Measurements from ENCODE around the gene ENTPD8. TPM values are rescaled to one million over a fixed set of nuclear protein-coding genes. Genes with fewer than 3 reads are reported as not detected.
A peak's percentile ranks its signal among the peaks of the same experiment; 100 is the strongest.

The ENTPD8 gene
- total and polyA plus RNA-seq, 2 donors (not counting 1 experiment from before 2014, with no cell fraction given), result not detected

DNA sequence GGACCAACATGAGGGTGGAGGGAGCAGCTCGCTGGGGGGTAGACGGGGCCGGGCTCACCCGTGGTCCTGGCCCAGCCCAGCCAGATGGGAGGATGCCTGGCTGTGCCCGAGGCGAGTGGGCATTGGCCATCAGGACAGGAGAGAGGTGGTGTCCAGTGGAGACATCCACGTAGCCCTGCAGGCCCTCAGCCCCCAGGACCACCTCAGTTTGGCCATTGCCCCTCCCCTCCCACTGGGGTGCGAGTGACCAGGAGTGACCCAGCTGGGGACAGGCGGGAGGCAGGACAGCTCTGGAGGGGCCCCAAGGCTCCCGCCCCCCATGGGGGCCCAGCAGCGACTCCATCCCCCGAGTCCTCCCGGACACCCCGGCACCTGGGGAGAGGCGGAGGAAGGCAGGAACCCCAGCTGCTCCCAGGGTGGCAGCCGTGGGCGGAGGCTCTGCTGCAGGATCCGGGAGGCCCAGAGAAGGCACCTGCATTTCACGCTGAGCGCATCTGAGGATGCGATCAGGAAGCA is 9.7 kb downstream of the ENTPD8 start:
- H4K20me1 ChIP-seq (ENCODE audit: control insufficient read depth, insufficient read depth, low read length, poor library complexity, severe bottlenecking), result no peaks in the 10 kb centered on the region
- H3K4me1 Mint-ChIP-seq, result peaks cover 10% of the 10 kb centered on the region
- CTCF ChIA-PET, result no interaction called here
- no peak overlapping the region for H3K4me3 ChIP-seq (ENCODE audit: control extremely low read depth in 1 of 5, extremely low read depth in 1 of 5, insufficient read depth in 1 of 5, low read depth in 2 of 5, low read length in 4 of 5)
- 56% methylated on average over 21 of the region's 21 CpGs for WGBS (ENCODE audit: insufficient coverage)
- intact Hi-C loops (cut with micrococcal nuclease), result no loop called here
- no peak overlapping the region for H3K27ac ChIP-seq (ENCODE audit: low read length in 2 of 2)
- no peak overlapping the region for H3K4me2 ChIP-seq (replicated peaks; ENCODE audit: low read depth, low read length, poor library complexity, severe bottlenecking)
- POLR2A ChIA-PET, result no interaction called here
- TF ChIP-seq, protein P1, sequence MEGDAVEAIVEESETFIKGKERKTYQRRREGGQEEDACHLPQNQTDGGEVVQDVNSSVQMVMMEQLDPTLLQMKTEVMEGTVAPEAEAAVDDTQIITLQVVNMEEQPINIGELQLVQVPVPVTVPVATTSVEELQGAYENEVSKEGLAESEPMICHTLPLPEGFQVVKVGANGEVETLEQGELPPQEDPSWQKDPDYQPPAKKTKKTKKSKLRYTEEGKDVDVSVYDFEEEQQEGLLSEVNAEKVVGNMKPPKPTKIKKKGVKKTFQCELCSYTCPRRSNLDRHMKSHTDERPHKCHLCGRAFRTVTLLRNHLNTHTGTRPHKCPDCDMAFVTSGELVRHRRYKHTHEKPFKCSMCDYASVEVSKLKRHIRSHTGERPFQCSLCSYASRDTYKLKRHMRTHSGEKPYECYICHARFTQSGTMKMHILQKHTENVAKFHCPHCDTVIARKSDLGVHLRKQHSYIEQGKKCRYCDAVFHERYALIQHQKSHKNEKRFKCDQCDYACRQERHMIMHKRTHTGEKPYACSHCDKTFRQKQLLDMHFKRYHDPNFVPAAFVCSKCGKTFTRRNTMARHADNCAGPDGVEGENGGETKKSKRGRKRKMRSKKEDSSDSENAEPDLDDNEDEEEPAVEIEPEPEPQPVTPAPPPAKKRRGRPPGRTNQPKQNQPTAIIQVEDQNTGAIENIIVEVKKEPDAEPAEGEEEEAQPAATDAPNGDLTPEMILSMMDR (IDR thresholded peaks at IDR 0.05), result no peak
- TF ChIP-seq EZH2 (IDR thresholded peaks at IDR 0.05; ENCODE audit: borderline replicate concordance, insufficient read depth, low read depth, low read length, poor library complexity, severe bottlenecking), result no peak
- no peaks in the 10 kb centered on the region for H3K36me3 ChIP-seq (replicated peaks in 1 of 2; ENCODE audit: control extremely low read depth in 1 of 2, control insufficient read depth in 1 of 2, extremely low read depth in 1 of 2, insufficient read depth in 2 of 2, low read length in 1 of 2)
- no peaks in the 10 kb centered on the region for H3K9me3 Mint-ChIP-seq (ENCODE audit: insufficient read depth)
- H3K9ac ChIP-seq (ENCODE audit: low read length), result no peak overlapping the region
- H3K4me3 Mint-ChIP-seq, result no peak overlapping the region
- no peaks in the 10 kb centered on the region for H3K79me2 ChIP-seq (ENCODE audit: control insufficient read depth, insufficient read depth, low read length)
- no peak overlapping the region for H3K27ac Mint-ChIP-seq
- H3K27me3 ChIP-seq (replicated peaks in 1 of 4; ENCODE audit: control extremely low read depth in 1 of 4, control insufficient read depth in 3 of 4, insufficient read depth in 4 of 4, low read length in 3 of 4), result peaks cover 0 to 35% (median 8%) of the 10 kb centered on the region in 4 experiments
- DNase-seq (no peak), ATAC-seq (ENCODE audit: low read depth) (no peak)
- no peak overlapping the region for H2AFZ ChIP-seq (ENCODE audit: insufficient read depth, low read depth, low read length, poor library complexity, severe bottlenecking)
- H3K9me3 ChIP-seq (ENCODE audit: control extremely low read depth in 1 of 3, control insufficient read depth in 2 of 3, insufficient read depth in 1 of 3, low read length in 2 of 3), result peaks cover 0 to 13% (median 0%) of the 10 kb centered on the region in 3 donors
- no peaks in the 10 kb centered on the region for H3K27me3 Mint-ChIP-seq
- peaks cover 24 to 26% of the 10 kb centered on the region in 2 donors for H3K4me1 ChIP-seq (ENCODE audit: control insufficient read depth in 2 of 2, insufficient read depth in 2 of 2, low read length in 2 of 2)

DNA sequence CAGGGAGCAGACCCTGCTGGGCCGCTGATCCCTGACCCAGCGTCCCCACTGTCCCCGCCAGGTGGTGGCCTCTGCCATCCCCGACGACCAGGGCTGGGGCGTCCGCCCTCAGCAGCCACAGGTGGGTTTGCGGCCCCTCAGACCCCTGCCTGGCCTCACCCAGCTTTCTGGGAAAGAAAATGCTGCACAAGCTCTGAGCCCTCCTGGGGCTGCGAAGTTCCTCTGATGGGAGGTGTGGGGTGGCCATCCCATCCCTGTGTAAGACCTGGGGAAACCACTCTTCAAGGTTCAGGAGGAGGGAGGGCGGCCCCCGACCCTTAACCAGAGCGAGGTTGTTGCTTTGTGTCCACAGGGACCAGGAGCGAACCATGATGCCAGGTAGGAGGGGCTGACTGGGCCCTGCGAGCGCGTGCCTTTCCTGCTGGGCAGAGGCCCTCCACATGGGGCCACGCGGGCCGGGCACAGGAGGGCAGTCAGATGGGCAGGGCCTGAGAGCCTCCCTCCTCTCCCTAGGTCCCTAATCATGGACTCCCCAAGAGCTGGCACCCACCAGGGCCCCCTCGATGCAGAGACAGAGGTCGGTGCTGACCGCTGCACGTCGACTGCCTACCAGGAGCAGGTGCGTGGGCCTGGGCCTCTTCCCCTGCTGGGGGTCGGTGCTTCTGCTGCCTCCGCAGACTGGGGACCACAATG is 10.3 kb downstream of the ENTPD8 start:
- POLR2A ChIA-PET, result no interaction called here
- CTCF ChIA-PET, result interaction anchor here (1.2 kb wide), 1 partner anchor 129 kb away, joined by 3 read pairs; the partner anchor contains the start of gene NRARP
- peak overlapping the region; percentile 26 for H3K4me3 Mint-ChIP-seq

More for the DNA sequence above, 10.3 kb downstream of the ENTPD8 start:
- Histone ChIP-seq H3K4me2 (replicated peaks; ENCODE audit: low read depth, low read length, poor library complexity, severe bottlenecking) (peak overlapping the region; percentile 67), H3K27ac (ENCODE audit: low read length in 2 of 2) (no peak overlapping the region), H3K4me1 (ENCODE audit: control insufficient read depth in 2 of 2, insufficient read depth in 2 of 2, low read length in 2 of 2) (peaks cover 24 to 26% of the 10 kb centered on the region in 2 donors), H3K27me3 (replicated peaks in 1 of 4; ENCODE audit: control extremely low read depth in 1 of 4, control insufficient read depth in 3 of 4, insufficient read depth in 4 of 4, low read length in 3 of 4) (peaks cover 0 to 35% (median 8%) of the 10 kb centered on the region in 4 experiments), H4K20me1 (ENCODE audit: control insufficient read depth, insufficient read depth, low read length, poor library complexity, severe bottlenecking) (no peaks in the 10 kb centered on the region), H3K4me3 (ENCODE audit: control extremely low read depth in 1 of 5, extremely low read depth in 1 of 5, insufficient read depth in 1 of 5, low read depth in 2 of 5, low read length in 4 of 5) (peak overlapping the region in 1 of 5 experiments; percentile 36), H3K9ac (ENCODE audit: low read length) (peak overlapping the region; percentile 28), H2AFZ (ENCODE audit: insufficient read depth, low read depth, low read length, poor library complexity, severe bottlenecking) (no peak overlapping the region), H3K36me3 (replicated peaks in 1 of 2; ENCODE audit: control extremely low read depth in 1 of 2, control insufficient read depth in 1 of 2, extremely low read depth in 1 of 2, insufficient read depth in 2 of 2, low read length in 1 of 2) (no peaks in the 10 kb centered on the region), H3K9me3 (ENCODE audit: control extremely low read depth in 1 of 3, control insufficient read depth in 2 of 3, insufficient read depth in 1 of 3, low read length in 2 of 3) (peaks cover 0 to 13% (median 0%) of the 10 kb centered on the region in 3 donors), H3K79me2 (ENCODE audit: control insufficient read depth, insufficient read depth, low read length) (no peaks in the 10 kb centered on the region)
- intact Hi-C loops (cut with micrococcal nuclease), result no loop called here
- ATAC-seq (ENCODE audit: low read depth) (no peak), DNase-seq (no peak)
- Mint-ChIP-seq H3K4me1 (peaks cover 10% of the 10 kb centered on the region), H3K27me3 (no peaks in the 10 kb centered on the region), H3K9me3 (ENCODE audit: insufficient read depth) (no peaks in the 10 kb centered on the region), H3K27ac (no peak overlapping the region)
- WGBS (ENCODE audit: insufficient coverage), result 55% methylated on average over 25 of the region's 27 CpGs
- TF ChIP-seq EZH2 (IDR thresholded peaks at IDR 0.05; ENCODE audit: borderline replicate concordance, insufficient read depth, low read depth, low read length, poor library complexity, severe bottlenecking), result no peak
- TF ChIP-seq, protein P1 (IDR thresholded peaks at IDR 0.05), result no peak

All from B cell (primary cell).